Measurements from ENCODE around the gene CCR6. TPM values are rescaled to one million over a fixed set of nuclear protein-coding genes. Genes with fewer than 3 reads are reported as not detected.

Gene CCR6
- total RNA-seq, 2 experiments from 2014 or later: 0.10 to 0.35 TPM

GRCh38 chr6:167134448-167135328, 11.8 kb downstream of the CCR6 start:
- no peak for DNase-seq (ENCODE audit: low spot score)
- no TSS peak for BruUV-seq (replicated peaks)
- Histone ChIP-seq H3K9me3 (ENCODE audit: low read length) (no peaks in the 10 kb centered on the region), H3K27ac (ENCODE audit: low read depth, low read length, poor library complexity, severe bottlenecking) (no peak overlapping the region), H2AFZ (ENCODE audit: low read length) (no peak overlapping the region), H3K79me2 (ENCODE audit: insufficient read depth, low read depth, low read length) (no peaks in the 10 kb centered on the region), H3K9me2 (ENCODE audit: insufficient read depth, low read length) (no peaks in the 10 kb centered on the region), H3K4me3 (ENCODE audit: low read depth, low read length, poor library complexity, severe bottlenecking) (no peak overlapping the region), H4K20me1 (ENCODE audit: insufficient read depth, low read length) (no peaks in the 10 kb centered on the region), H3K36me3 (ENCODE audit: insufficient read depth, low read length) (no peaks in the 10 kb centered on the region), H3K4me1 (ENCODE audit: insufficient read depth, low read length, poor library complexity, severe bottlenecking) (peaks cover 17% of the 10 kb centered on the region), H3K4me2 (ENCODE audit: low read length) (no peak overlapping the region)
- intact Hi-C loops (cut with micrococcal nuclease; ENCODE audit: unreplicated experiment): no loop called here
- CTCF ChIA-PET (ENCODE audit: unreplicated experiment): interaction anchor here (0.6 kb wide), 1 partner anchor 134 kb away, joined by 3 read pairs; no protein-coding TSS in a partner anchor
- POLR2A ChIA-PET: interaction anchor here (5.1 kb wide), 1 partner anchor 11 kb away, joined by 34 read pairs; the partner anchor contains the start of gene CCR6
- TF ChIP-seq CTCF (conservative IDR thresholded peaks at IDR 0.05; ENCODE audit: low read length): no peak
- no peak for TF ChIP-seq EZH2phosphoT487 (IDR thresholded peaks at IDR 0.05; ENCODE audit: borderline replicate concordance, low read depth, low read length)

- DNase-seq (ENCODE audit: low spot score): no peak
- POLR2A ChIA-PET: interaction anchor here (0.8 to 5.1 kb wide), 3 partner anchors 13 to 47 kb away, joined by 3 to 34 read pairs (median 3); partner anchors contain the start of gene CCR6
- CTCF ChIA-PET (ENCODE audit: unreplicated experiment): interaction anchor here (0.6 kb wide), 1 partner anchor 187 kb away, joined by 3 read pairs; no protein-coding TSS in a partner anchor
These were observed 13.5 kb downstream of the CCR6 start for GRCh38 chr6:167136376-167136775.

More at GRCh38 chr6:167136376-167136775, 13.5 kb downstream of the CCR6 start:
- H3K27ac ChIP-seq (ENCODE audit: low read depth, low read length, poor library complexity, severe bottlenecking): no peak overlapping the region
- no peaks in the 10 kb centered on the region for H3K79me2 ChIP-seq (ENCODE audit: insufficient read depth, low read depth, low read length)
- no peaks in the 10 kb centered on the region for H3K36me3 ChIP-seq (ENCODE audit: insufficient read depth, low read length)
- no TSS peak for BruUV-seq (replicated peaks)
- H2AFZ ChIP-seq (ENCODE audit: low read length): no peak overlapping the region
- H4K20me1 ChIP-seq (ENCODE audit: insufficient read depth, low read length): no peaks in the 10 kb centered on the region
- H3K9me2 ChIP-seq (ENCODE audit: insufficient read depth, low read length): no peaks in the 10 kb centered on the region
- H3K4me1 ChIP-seq (ENCODE audit: insufficient read depth, low read length, poor library complexity, severe bottlenecking): peaks cover 21% of the 10 kb centered on the region
- H3K4me2 ChIP-seq (ENCODE audit: low read length): no peak overlapping the region
- no peaks in the 10 kb centered on the region for H3K9me3 ChIP-seq (ENCODE audit: low read length)
- TF ChIP-seq CTCF (conservative IDR thresholded peaks at IDR 0.05; ENCODE audit: low read length) (no peak), EZH2phosphoT487 (IDR thresholded peaks at IDR 0.05; ENCODE audit: borderline replicate concordance, low read depth, low read length) (no peak)
- intact Hi-C loops (cut with micrococcal nuclease; ENCODE audit: unreplicated experiment): no loop called here
- H3K4me3 ChIP-seq (ENCODE audit: low read depth, low read length, poor library complexity, severe bottlenecking): no peak overlapping the region

Measured in OCI-LY7 (cell line).